Measurements from ENCODE around the gene FRMD3.

The FRMD3 gene

DNA sequence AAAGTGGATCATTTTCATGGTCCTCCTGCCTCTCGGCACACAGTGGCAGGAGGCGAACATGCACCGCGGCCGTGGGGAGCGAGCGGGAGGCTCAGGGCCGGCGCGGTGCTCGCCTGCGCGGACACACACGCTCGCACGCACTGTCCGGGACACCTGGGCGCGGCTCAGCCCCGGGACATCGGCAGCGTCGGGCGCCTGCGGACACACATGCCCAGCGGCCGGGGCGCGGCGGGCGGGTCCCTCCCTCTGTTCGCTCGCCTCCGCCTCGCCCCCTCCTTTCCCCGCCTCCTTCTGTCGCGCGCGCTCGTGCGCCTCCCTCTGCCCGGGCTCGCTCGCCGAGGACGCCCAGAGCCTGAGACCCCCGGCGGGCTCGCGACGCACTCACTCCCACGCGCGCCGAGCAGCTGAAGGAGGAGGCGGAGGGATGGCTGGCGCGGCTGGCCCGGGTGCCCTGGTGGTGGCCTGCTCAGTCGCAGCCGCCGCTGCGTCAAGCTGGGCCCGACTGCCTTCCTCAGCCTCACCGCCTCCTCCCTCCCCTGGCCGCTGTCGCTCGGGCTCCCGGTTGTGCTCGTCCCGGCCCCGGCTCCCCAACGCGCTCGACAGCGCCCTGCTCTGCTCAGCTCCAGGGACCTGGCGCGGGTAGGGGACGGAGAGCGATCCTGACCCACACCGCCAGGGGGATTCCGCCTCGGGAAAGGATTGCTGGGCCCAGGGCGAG, at the start of gene FRMD3:
FRMD3 (minus strand) TSS at position 230 of the 718 bp plus-strand sequence; CDS start at position 60, 170 bp downstream.
- Histone ChIP-seq H3K4me1 (ENCODE audit: insufficient read depth, low read length) (peaks cover 3% of the 10 kb centered on the region), H3K27me3 (ENCODE audit: insufficient read depth, low read length) (no peaks in the 10 kb centered on the region), H3K4me3 (ENCODE audit: low read length) (peak within 1 kb of the TSS; percentile 77), H2AFZ (ENCODE audit: low read depth, low read length) (peak within 1 kb of the TSS; percentile 91), H3K36me3 (ENCODE audit: insufficient read depth, low read length) (no peaks in the 10 kb centered on the region), H3K9me3 (ENCODE audit: low read length) (no peaks in the 10 kb centered on the region)

DNA sequence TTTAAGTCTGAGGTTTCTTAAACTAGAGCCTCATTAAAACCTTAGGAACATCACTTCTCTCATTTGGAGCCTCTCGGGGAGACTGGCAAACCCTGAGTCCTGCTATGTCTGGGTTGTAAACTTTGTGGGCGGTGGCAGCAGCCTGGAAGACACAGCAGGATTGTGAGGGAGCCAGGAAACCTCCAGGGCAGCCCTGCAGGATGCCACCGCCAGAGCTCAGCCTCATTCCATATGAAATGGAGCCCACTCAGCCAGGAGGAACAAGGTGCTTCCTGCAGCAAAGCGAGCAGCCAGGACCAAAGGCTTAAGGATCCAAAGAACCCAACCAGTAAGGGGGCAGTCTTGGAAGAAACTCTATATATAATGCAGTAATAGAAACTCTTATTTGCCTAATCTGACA, 46.8 kb upstream of the FRMD3 start:
- H3K9me3 ChIP-seq (ENCODE audit: low read length) = no peaks in the 10 kb centered on the region

DNA sequence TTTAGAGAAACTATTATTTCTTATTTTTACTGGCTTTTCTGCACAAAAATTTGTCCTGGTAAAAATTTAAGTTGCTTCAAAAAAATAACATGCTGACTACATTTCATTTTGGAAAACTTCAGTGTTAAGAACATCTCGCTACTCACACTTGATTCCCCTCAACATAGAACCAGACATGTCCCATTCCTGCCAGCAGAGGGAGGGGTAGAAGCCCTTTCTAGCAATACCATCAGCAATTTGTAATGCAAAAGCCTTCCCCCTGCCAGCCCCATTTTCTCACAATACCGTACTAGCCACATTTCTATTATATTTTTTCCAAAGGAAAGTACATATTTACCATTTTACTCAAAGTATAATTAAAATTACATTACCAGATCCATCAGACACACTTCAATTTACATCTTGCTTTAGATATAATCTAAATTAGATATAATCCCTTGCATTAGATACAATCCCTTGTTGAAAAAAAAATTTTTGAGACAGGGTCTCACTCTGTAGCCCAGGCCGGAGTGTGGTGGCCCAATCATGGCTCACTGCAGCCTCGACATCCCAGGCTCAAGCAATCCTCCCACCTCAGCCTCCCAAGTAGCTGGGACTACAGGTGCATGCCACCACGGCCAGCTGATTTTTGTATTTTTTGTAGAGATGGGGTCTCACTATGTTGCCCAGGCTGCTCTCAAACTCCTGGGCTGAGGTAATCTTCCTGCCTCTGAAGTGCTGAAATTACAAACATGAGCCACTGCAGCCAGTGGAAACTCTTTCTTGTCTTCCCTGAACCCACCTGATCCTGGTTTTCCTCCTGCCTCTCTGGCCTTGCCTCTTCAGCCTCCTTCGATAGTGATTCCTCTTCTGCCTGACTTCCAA, 45.2 kb upstream of the FRMD3 start:
- Histone ChIP-seq H3K4me3 (ENCODE audit: low read length) (no peak overlapping the region), H2AFZ (ENCODE audit: low read depth, low read length) (no peak overlapping the region), H3K27me3 (ENCODE audit: insufficient read depth, low read length) (no peaks in the 10 kb centered on the region), H3K9me3 (ENCODE audit: low read length) (no peaks in the 10 kb centered on the region), H3K36me3 (ENCODE audit: insufficient read depth, low read length) (no peaks in the 10 kb centered on the region), H3K4me1 (ENCODE audit: insufficient read depth, low read length) (no peaks in the 10 kb centered on the region)

More for the DNA sequence above, 46.8 kb upstream of the FRMD3 start:
- Histone ChIP-seq H3K4me1 (ENCODE audit: insufficient read depth, low read length) (no peaks in the 10 kb centered on the region), H3K4me3 (ENCODE audit: low read length) (no peak overlapping the region), H3K27me3 (ENCODE audit: insufficient read depth, low read length) (no peaks in the 10 kb centered on the region), H2AFZ (ENCODE audit: low read depth, low read length) (no peak overlapping the region), H3K36me3 (ENCODE audit: insufficient read depth, low read length) (no peaks in the 10 kb centered on the region)

- H3K27me3 ChIP-seq (ENCODE audit: insufficient read depth, low read length) = no peaks in the 10 kb centered on the region
- no peaks in the 10 kb centered on the region for H3K36me3 ChIP-seq (ENCODE audit: insufficient read depth, low read length)
- no peaks in the 10 kb centered on the region for H3K9me3 ChIP-seq (ENCODE audit: low read length)
- no peak overlapping the region for H3K4me3 ChIP-seq (ENCODE audit: low read length)
- H3K4me1 ChIP-seq (ENCODE audit: insufficient read depth, low read length) = no peaks in the 10 kb centered on the region
- no peak overlapping the region for H2AFZ ChIP-seq (ENCODE audit: low read depth, low read length)
Observed at GRCh38 chr9:83582029-83582428, 43.8 kb upstream of the FRMD3 start.

- no peak overlapping the region for H3K4me3 ChIP-seq (ENCODE audit: low read length)
- H3K9me3 ChIP-seq (ENCODE audit: low read length) = no peaks in the 10 kb centered on the region
- no peaks in the 10 kb centered on the region for H3K36me3 ChIP-seq (ENCODE audit: insufficient read depth, low read length)
- H3K27me3 ChIP-seq (ENCODE audit: insufficient read depth, low read length) = no peaks in the 10 kb centered on the region
- no peaks in the 10 kb centered on the region for H3K4me1 ChIP-seq (ENCODE audit: insufficient read depth, low read length)
- H2AFZ ChIP-seq (ENCODE audit: low read depth, low read length) = no peak overlapping the region
Observed at GRCh38 chr9:83574482-83574881, 36.3 kb upstream of the FRMD3 start.

- no peaks in the 10 kb centered on the region for H3K27me3 ChIP-seq (ENCODE audit: insufficient read depth, low read length)
- no peaks in the 10 kb centered on the region for H3K36me3 ChIP-seq (ENCODE audit: insufficient read depth, low read length)
- no peaks in the 10 kb centered on the region for H3K9me3 ChIP-seq (ENCODE audit: low read length)
- H3K4me3 ChIP-seq (ENCODE audit: low read length) = no peak overlapping the region
- no peak overlapping the region for H2AFZ ChIP-seq (ENCODE audit: low read depth, low read length)
- no peaks in the 10 kb centered on the region for H3K4me1 ChIP-seq (ENCODE audit: insufficient read depth, low read length)
Observed at GRCh38 chr9:83572524-83572923, 34.3 kb upstream of the FRMD3 start.

DNA sequence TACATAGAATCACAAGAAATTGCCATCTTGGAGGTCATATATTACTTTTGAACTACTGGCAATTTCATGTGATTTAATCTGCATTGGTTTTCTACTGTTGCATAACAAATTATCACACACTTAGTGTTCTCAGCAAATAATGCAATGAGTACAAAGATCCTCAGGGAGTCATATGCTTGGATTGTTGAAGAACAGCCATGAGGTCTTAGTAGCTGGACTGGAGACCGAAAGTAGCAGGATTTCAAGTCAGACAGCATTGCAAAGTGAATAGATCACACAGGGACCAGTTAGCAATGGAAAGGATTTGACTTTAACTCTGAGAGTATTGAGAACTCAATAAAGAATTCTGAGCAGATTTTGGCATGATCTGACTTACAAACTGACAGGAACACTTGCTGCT, 32.2 kb upstream of the FRMD3 start:
- Histone ChIP-seq H3K9me3 (ENCODE audit: low read length) (no peaks in the 10 kb centered on the region), H2AFZ (ENCODE audit: low read depth, low read length) (no peak overlapping the region), H3K4me3 (ENCODE audit: low read length) (no peak overlapping the region), H3K4me1 (ENCODE audit: insufficient read depth, low read length) (no peaks in the 10 kb centered on the region), H3K36me3 (ENCODE audit: insufficient read depth, low read length) (no peaks in the 10 kb centered on the region), H3K27me3 (ENCODE audit: insufficient read depth, low read length) (no peaks in the 10 kb centered on the region)

DNA sequence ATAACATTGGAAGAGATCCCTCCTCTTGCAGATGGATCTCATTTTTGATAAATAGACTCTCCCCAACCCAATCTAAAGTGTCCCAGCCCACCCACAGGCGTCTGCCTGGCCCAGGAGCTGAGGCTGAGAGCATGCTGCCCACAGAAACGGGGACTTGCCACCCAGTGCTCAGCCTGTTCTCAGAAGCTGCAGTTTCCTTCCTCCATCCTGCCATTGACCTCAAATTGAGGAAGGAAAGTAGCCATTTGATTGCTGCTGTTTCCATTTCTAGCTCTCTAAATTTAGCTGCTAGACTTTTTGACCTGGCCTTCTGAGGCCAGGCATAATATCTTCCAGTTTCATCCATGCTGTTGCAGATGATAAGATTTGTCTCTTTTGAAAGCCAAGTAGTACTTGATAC, 31.1 kb upstream of the FRMD3 start:
- Histone ChIP-seq H3K27me3 (ENCODE audit: insufficient read depth, low read length) (no peaks in the 10 kb centered on the region), H3K9me3 (ENCODE audit: low read length) (no peaks in the 10 kb centered on the region), H3K4me1 (ENCODE audit: insufficient read depth, low read length) (no peaks in the 10 kb centered on the region), H2AFZ (ENCODE audit: low read depth, low read length) (no peak overlapping the region), H3K36me3 (ENCODE audit: insufficient read depth, low read length) (no peaks in the 10 kb centered on the region), H3K4me3 (ENCODE audit: low read length) (no peak overlapping the region)

GRCh38 chr9:83563360-83563759, 25.2 kb upstream of the FRMD3 start:
- no peaks in the 10 kb centered on the region for H3K27me3 ChIP-seq (ENCODE audit: insufficient read depth, low read length)
- no peaks in the 10 kb centered on the region for H3K4me1 ChIP-seq (ENCODE audit: insufficient read depth, low read length)
- H3K36me3 ChIP-seq (ENCODE audit: insufficient read depth, low read length) = no peaks in the 10 kb centered on the region
- no peak overlapping the region for H2AFZ ChIP-seq (ENCODE audit: low read depth, low read length)
- no peaks in the 10 kb centered on the region for H3K9me3 ChIP-seq (ENCODE audit: low read length)
- H3K4me3 ChIP-seq (ENCODE audit: low read length) = no peak overlapping the region

GRCh38 chr9:83560169-83560826, 22.1 kb upstream of the FRMD3 start:
- H3K9me3 ChIP-seq (ENCODE audit: low read length) = no peaks in the 10 kb centered on the region
- H3K36me3 ChIP-seq (ENCODE audit: insufficient read depth, low read length) = no peaks in the 10 kb centered on the region
- no peak overlapping the region for H3K4me3 ChIP-seq (ENCODE audit: low read length)
- H2AFZ ChIP-seq (ENCODE audit: low read depth, low read length) = no peak overlapping the region
- no peaks in the 10 kb centered on the region for H3K4me1 ChIP-seq (ENCODE audit: insufficient read depth, low read length)
- no peaks in the 10 kb centered on the region for H3K27me3 ChIP-seq (ENCODE audit: insufficient read depth, low read length)

GRCh38 chr9:83557771-83558170, 19.6 kb upstream of the FRMD3 start:
- H3K36me3 ChIP-seq (ENCODE audit: insufficient read depth, low read length) = no peaks in the 10 kb centered on the region
- H3K9me3 ChIP-seq (ENCODE audit: low read length) = peaks cover 3% of the 10 kb centered on the region
- no peak overlapping the region for H2AFZ ChIP-seq (ENCODE audit: low read depth, low read length)
- no peak overlapping the region for H3K4me3 ChIP-seq (ENCODE audit: low read length)
- no peaks in the 10 kb centered on the region for H3K4me1 ChIP-seq (ENCODE audit: insufficient read depth, low read length)
- no peaks in the 10 kb centered on the region for H3K27me3 ChIP-seq (ENCODE audit: insufficient read depth, low read length)

DNA sequence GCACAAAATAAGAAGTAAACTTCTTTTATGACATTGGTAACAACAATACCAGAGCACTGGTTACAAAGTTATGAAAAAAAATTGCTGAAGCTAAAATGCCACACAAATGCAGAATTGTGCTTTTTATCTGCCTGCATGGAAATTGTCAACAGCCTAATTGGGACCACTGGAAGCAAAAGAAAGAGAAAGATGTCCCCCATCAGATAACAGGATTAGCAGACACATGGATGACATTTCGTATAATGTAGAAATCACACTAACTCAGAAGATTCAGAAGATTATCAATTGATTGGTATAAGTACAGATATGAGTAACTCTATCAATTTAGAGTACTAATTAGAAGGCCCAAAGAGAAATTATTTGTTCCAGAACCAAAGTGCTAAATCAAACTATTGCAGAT, 19.1 kb upstream of the FRMD3 start:
- Histone ChIP-seq H3K4me3 (ENCODE audit: low read length) (no peak overlapping the region), H3K27me3 (ENCODE audit: insufficient read depth, low read length) (no peaks in the 10 kb centered on the region), H3K4me1 (ENCODE audit: insufficient read depth, low read length) (no peaks in the 10 kb centered on the region), H3K36me3 (ENCODE audit: insufficient read depth, low read length) (no peaks in the 10 kb centered on the region), H3K9me3 (ENCODE audit: low read length) (peaks cover 3% of the 10 kb centered on the region), H2AFZ (ENCODE audit: low read depth, low read length) (no peak overlapping the region)

DNA sequence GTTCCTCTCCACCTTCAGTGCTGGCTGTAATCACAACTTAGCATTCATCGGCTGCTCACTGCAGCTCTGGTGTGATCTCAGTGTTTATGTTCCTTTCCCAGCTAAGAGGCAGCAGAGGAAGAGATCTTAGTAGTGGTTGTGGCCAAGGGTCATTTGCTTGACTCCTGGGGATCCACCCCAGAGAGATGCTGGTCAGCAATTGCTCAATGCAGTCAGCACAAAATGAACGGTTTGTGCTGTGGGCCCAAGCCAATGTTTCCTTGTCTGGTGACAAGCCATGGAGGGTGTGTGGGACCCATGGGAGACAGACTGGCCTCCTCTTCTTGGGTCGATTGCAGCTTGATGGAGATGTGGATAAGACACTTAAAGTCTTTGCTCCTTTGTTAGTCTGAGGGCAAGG, 16.1 kb upstream of the FRMD3 start:
- Histone ChIP-seq H3K4me1 (ENCODE audit: insufficient read depth, low read length) (no peaks in the 10 kb centered on the region), H2AFZ (ENCODE audit: low read depth, low read length) (no peak overlapping the region), H3K36me3 (ENCODE audit: insufficient read depth, low read length) (no peaks in the 10 kb centered on the region), H3K27me3 (ENCODE audit: insufficient read depth, low read length) (no peaks in the 10 kb centered on the region), H3K4me3 (ENCODE audit: low read length) (no peak overlapping the region), H3K9me3 (ENCODE audit: low read length) (peaks cover 3% of the 10 kb centered on the region)
